Activated CD4-positive, CD25-positive, alpha-beta regulatory T cell treated with anti-CD3 and anti-CD28 coated beads, Interleukin-2, amount 50 U/mL, for 24 hours (primary cell): Measurements from ENCODE around the gene NXPH1.
A peak's percentile ranks its signal among the peaks of the same experiment; 100 is the strongest.

Experiments
- ATAC-seq, 2 donors: fragments of 150-1000 bp; cut with Tn5 transposase; one replicate each; pipeline ENCODE4 v1.10.0; 2021; ENCODE audit warnings: mild to moderate bottlenecking in 1 of 2, moderate library complexity in 1 of 2

NXPH1 gene

DNA sequence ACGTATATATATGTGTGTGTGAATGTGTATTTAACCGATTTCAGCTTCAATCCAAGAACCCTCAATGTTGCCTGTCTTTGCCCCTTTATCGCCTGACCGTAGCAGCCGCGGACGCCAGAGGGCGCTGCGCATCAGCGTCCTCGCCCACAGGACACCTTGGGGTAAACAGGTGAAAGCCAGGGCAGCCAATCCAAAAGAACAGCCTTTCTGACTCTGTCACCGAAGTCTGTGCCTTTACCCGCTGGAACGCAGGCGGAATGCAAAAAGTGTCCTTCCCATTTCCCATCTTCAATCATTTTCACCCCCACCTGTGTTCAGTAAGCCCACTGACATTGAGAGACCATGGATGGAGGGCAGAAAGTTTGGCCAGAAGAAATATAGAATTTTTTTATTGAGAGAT, 3.6 kb downstream of the NXPH1 start:
- peak in 1 of 2 donors; percentile 25 for ATAC-seq

DNA sequence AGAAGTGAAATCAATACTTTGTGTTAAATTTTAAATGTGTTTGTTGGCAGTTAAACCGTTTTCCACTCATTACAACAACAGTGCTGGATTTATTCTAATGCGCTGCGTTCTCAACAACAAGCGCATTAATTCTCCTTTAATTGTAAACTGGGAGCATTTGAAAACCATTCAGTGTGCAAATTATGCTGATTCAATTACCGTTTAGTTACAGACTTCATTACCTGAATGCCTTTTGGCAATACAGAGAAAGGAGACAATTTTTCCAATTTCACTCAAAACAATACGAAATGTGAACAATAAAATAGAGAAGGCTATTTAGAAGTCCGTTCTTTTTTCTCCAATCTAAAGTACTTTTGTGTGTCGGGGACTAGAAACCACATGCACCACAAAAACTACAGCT, 4.2 kb downstream of the NXPH1 start:
- no peak for ATAC-seq

DNA sequence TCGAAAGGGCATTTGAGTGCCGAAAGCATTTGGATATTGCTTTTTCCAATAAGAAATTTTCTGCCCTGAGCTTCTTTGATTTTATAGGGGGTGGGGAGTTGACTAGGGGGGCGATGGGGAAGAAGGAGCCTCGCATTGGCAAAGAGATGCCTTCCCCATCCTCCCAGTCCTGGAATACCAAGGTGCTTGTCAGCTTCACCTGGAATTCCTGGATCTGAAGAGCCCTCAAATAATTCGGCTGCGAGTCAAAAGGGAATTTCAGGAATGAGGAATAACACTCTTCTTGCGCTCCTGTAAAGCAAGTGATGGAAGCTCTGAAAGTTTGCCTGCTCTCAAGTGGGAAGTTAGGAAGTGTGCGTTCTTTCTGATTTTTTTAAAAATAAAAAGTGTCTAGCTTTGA, 7.3 kb downstream of the NXPH1 start:
- ATAC-seq, result no peak

DNA sequence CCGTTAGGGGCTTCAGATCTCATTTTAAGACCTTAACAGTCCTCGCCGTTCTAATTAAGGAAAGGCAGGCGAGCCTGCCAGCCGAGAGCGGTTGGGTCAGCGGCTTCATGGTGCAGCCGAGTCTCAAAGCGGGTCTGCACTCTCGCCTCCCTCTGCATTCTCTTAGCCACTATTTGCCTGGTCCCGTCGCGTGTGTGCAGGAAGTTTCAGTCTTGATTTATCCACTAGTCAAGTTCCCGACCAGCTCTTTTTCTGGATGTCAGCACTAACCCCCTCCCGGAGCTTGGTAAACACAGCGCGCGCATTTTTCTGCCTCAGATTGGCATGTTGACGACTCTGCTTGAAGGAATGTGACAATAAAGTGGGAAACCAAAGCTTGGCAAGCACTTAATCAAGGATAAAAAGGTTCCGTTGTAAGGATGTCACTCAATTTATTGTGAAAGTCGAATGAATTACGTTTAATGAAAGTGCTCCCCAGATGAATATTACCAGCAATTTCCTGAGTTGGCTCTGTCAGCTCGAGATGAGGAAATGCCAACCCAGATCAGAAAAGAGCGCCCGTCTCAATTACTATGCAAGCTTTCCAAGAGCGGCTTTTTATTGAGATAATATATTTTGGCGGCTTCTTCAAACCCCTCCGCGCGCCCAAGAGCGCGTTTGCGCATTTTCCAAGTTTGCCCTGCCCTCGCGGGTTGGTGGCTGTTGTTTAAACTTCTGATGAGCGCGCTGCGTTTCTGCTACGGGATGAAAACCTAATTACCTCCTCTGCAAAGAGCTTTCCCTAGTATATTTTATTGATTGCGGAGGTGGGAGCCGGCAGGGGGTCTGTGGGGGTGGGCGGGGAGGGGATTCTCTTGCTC, 7.9 kb downstream of the NXPH1 start:
- no peak for ATAC-seq

DNA sequence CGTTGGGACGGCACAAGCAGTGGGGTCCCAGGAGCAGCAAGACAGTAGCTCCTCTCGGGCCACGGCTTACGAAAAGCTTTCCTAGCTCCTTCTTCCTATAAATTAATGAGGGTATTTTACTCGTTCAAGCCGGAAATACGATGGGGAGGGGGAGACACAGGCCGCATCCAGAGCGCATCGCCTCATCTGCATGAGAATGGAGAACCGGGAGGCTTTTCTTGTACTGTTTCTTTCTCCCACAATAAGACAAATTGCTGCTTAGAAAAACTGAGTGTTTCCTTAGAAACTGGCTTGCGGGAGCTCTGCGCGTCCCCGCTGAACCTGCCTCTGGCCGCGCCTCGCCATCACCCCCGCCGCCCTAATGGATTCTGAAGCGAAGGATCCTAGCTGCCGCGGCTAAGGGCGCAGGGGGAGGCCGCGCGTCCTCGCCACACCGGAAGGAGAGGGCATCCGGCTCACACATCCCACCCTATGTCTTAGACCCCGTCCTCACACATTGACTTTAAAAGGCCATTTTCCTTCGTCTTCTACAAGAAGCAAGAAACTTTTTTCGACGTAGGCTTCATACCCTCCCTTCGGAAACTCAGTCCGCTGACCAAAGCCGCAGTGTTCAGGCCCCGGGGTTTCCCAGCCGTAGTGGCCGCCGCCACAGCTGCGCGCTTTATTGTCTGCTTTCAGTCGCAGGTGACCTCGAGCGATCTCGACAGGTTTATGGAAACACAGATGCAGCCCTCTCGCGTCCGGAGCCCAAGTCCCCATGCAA, 8.8 kb downstream of the NXPH1 start:
- no peak for ATAC-seq

DNA sequence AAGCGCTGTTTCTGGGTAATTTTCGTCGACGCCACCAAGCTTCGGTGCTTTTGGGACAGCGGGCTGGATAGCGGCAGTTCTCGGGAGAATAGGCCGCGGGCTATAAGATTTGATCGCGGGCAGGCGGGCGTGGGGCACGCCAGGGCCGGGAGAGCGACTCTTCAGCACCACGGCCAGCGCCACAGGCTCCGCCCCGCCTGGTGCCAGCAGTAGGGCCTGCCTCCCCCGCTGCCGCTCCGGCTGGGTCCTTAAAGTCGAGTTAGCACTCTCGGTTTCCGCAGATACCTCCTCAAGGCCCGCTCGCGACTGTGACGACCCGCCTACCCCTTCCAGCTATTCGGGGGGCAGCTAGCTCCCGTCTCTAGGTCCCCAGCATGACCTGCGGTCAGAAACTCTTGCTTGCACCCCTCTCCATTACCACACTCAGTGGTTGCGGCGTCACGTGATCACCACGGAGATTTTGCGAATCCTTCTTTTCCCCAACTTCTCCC, 9.4 kb downstream of the NXPH1 start:
- ATAC-seq, result peak in 1 of 2 donors; percentile 53

DNA sequence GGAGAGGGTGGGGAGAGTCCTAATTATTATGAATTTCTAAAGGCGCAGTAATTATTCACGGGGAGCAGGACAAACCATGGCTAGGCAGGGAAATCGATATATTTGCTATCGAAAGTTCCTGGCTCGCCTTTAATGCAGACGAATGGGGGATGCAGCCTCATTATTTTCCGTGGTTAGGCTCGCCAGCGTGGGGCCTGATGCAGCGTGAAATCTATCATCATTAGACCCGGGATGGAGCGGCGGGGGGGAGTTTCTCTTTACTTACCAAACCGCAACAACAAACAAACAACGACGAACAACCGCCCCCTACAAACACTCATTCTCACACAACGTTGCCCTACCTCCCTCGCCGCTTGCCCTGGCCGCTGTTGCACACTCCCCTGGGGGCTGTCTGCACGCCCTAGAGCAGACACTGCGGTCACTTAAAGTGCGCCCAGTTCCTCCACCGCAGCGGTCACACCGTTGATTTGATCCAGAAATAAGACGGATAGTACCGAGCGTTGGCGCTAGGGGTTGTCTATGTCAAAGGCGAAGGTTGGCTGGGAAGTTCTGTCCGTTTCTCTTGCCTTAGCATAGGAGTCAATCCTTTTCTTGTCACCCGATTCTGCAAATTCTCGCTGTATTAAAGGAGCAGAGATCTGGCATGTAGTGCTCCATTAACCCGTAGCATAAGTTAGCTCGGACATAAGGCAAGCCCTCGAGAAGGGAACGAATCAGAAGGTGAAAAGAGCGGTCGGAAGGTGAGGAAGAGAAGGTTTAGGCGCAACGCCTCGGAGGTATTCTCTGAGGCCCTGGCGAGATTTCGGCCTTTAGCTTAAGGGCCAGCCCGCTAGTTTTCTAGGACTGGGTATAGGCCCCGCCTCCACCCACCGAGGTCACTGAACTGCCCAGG, 10.4 kb downstream of the NXPH1 start:
- ATAC-seq, result no peak

DNA sequence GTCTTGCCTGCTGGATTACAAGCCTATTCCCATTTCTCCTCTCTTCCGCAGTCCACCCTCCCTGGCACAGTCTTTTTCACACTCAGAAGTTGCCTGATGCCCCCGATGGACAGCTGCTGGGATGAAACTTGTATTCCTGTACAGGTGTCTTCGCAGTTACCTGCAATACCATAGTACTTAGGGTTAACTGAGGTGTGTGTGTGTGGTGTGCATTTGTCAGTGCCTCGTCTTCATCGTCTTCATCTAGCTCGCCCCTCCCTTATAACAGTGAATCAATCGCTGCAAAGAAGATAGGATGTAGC, 11.0 kb downstream of the NXPH1 start:
- ATAC-seq, result no peak

DNA sequence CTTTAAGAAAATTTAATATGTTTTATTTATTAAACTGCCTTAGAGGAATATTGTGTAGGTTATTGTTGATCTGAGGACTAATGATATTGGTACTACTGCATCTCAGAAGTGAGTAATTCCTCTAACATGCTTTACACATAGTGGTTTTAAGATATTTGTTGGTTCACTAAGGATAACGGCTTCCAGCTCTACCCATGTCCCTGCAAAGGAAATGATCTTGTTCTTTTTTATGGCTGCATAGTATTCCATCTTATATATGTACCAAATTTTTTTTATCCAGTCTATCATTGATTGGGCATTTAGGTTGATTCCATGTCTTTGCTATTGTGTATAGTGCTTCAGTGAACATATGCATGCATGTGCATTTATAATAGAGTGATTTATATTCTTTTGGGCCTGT, 20.1 kb downstream of the NXPH1 start:
- no peak for ATAC-seq

DNA sequence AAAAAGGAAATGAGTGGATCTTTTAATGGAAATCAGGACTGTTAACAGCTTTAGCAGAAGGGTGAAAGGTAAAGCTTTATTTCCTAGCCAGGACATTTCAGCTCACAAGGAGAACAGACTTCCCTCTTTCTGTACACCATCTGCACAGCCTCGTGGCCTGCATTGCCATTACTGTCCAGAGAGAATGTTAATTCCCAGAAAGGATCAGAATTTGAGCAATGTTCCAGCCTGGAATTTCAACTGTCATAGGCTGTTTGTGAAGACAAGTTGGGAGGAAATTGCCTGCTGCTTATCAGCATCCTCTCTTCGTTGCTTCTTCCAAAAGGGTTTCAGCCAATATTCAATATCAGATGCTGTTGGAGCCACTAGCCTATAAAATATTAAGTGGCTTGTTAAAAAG, 22.0 kb downstream of the NXPH1 start:
- no peak for ATAC-seq

DNA sequence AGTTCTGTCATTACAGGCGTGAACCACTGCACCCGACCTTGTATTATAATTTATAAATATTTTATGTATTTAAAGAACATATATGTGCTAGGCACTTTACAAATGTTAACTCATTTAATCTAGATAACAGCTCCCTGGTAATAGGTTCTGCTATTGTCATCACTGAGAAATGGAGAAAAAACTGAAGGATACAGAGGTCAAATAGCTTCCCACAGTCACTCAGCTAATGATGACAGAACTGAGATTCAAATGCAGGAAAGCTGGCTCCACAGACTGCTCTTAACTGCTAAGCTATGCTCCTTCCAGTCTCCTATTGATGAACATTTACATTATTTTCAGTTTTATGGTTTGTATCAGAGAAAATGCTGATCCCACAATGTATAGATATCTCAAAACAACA, 28.9 kb downstream of the NXPH1 start:
- ATAC-seq, result no peak

DNA sequence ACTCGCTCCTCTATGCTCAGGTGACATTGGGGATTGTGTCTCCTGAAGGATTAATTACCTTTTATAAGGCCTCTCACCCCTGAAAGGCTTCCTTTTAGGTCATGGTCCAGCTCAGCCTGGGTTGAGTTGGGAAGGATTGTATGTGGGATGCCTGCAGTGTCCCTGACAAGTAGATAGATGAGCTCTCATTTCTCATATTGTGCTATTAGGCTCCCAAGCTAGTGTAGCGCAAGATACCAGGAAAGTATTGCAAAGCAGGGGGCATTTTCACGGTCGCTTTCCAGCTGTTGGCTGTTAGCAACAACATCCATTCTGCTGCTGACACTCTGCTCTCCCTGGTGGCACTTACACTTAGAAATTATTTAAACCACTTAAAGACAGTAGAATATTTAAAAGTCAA, 31.9 kb downstream of the NXPH1 start:
- ATAC-seq, result no peak

DNA sequence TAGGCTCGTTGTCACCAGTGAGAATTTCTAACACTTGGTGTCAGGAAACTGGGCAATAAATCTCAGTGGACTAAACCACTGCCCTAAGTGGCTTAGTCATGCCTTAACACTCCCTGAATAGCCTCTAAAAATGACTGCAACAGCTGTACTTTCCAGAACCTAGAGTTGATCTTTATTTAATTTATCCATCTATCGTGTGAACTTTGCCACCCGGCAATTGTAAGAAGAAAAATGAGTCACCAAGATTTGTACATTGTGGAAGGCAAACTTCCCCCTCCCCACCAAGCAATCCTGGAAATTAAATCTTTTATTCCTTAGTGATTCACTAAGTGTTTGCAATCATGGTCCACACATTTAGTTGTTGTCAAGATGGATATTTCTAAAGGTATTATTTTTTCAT, 47.1 kb downstream of the NXPH1 start:
- ATAC-seq, result no peak

DNA sequence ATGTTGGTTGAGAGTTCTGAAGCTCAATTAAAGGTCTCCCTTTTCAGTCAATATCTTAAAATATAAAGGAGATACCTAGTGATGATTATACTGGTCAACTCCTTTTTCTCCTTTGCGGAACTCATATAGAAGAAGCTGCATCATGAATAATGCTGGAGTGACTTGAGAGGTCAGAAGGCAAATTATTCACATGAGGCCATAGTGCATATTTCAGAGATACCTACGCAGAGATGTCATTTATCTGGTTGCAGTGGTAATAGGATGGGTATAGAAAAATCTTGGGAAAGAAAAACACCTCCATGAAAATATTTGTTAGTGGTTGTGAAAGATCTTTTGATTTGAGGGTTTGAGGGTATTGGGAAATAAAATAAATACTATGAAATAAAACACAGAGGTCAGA, 47.7 kb downstream of the NXPH1 start:
- ATAC-seq, result no peak

DNA sequence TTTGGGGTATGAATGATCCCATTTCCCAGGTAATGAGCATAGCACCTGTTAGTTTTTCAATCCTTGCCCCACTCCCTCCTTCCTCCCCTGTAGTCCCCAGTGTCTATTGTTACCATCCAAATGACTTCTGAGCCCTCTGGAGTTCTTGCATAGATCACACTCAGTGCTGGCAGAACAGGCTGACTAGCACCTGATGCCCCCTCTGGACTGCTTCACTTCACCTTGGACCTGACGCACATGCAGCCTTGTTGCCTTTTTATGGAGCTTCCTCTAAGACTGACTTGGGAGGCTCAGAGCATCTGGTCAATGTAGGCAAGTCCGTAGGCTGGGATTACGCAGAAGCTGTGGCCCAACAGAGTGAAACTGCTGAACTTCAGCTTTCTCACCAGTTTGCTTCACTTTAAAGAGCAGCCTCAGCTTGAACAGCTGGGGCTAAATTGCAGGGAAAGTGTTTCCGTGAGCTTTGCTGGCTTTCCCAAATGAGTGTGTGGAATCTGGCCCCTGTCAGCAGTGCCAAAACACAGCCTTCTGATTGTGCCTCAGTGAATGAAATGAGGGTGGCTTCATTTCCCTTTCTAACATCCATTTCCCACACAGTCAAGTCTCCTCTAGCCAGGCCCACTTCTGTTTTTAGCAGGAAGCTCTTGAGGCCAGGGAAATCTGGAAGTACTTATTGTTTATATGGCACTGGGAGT, 48.5 kb downstream of the NXPH1 start:
- no peak for ATAC-seq

DNA sequence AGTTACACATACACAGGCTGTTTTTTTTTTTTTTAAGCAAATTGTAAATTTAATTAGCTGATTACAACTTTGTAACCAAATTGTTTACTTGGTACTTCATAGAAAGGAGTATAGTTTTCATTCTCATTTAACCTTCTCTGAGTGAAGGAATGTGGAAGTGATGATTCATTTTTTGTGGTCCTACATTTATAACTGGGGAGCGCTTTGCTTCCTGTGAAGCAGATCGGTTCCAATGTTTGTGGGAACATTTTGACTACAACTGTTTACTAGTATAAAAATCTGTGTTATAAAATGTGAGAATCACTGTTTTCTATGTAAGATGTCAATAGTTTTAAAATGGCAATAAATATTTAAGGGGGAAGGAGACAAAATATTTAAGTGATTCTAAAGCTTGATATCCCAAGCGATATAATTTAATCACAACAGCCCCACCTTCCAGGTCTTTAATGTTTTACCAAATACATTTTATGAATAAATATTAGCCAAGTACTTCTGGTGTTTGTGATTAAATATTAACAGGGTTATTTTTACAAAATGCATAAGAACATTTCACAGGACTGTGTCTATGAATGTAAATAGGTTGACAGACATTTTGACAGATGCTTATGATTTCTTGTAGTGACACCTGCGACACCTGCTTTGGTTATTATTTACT, 57.1 kb downstream of the NXPH1 start:
- no peak for ATAC-seq

DNA sequence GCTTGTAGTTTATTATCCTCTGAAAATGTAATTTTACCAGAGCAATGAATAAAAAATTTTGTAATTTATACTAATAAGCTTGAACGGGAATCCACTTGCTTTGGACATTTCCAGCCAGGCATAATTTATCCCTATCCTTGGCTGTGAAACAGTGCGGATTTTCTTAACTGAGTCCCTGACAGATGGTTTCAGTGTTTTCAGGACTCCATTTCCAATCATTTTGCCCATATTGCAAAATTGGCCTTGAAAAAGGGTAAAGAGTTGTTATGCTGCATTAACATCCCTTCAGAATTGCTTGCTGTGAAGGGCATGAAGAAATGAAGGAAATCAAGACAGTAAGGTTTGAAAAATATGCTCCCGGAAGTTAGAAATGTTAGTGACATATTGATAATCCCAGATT, 57.7 kb downstream of the NXPH1 start:
- no peak for ATAC-seq

DNA sequence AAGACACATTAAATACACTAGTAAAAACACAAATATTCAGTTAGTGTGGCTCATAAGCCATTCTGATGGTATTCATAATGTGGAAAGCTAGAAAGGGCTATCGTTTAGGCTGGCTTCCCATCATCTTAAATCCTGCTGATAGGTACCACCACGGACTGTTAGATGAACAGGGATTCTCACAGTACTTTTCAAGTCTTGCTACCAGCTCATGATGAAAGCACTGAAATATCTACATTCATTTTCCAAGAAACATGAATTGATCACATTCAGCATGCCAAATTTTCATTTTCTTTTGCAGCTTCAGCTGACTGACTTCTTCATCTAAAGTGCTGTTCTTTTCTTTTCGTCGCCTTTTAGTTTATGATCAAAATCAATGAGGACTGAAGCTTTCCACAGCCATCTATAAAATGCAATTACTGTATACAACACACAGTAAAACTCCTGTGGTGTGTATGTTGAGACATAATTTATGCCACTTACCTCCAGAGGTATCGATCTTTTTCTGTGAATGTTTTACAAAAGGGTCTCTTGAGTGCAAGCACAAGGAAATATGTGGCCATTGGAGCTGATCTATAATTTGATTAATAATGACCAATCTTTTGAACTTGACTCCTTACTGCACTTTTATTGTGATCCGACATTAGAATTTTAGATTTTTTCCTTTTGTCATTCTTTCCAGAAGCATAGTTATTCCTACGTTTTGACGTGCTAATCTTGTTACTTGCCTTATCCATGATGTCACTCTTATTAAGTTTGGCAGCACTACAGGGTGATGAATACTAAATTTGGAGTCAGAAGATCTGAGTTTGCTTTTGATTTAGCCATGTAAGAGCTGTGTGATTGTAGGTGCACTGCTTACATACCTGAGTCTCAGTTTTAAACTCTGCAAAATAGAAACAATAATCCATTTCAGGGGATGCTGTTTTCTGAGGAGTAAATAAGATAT, 58.4 kb downstream of the NXPH1 start:
- ATAC-seq, result no peak

DNA sequence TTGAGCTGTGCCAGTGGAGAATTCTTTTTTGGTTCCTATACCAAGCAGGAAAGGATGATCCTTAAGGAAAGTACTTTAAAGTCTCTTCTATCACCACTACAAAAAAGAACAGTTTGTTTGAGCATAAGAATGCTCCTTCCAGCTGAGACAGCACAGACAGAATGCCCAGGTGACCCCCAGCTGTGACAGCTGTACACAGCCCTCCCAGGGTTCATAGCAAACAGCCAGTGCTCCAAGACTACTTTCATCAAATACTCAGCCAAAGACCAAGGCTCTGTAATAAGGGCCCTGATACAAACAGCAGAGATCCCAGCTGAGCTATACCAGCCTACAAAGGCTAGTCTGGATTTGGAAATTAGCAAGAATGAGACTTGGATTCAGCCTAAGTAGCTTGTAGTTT, 65.7 kb downstream of the NXPH1 start:
- no peak for ATAC-seq

DNA sequence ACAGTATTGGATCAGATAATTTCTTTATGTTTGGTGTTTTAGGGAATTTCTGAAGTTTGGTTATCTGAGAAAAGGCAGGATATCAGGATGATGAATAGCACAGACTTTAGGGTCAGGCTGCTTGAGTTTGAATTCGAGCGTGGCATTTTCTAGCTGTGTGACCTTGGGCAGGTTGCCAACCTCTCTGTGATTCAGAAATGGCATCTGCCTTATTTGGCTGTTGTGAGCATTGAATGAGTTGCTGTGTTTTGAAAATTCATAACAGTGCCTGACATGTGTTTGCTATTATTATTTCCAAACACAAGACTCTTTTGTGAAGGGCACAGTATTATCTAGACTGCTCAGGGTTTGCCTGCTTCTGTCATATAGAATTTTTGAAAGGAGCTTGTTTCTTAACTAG, 66.9 kb downstream of the NXPH1 start:
- no peak for ATAC-seq

DNA sequence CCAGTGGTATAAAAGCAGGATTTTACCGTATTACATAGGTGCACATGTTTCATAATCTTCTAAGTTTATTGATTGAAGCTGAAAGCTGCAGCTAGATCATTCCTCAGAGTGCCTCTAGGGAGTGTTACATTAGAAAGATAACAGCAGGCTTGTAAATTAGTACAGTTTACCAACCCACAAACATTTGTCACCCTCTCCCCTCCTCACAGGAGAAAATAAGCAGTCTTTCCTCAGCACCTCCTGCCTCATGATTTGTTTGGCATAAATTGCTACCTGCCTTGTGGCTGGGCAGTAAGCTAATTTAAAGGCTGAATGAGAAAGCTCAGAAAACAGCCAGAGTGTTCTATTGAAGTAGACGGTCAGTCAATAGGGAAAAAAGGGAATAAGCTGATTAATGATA, 74.2 kb downstream of the NXPH1 start:
- ATAC-seq, result no peak
